HG02798 (cell line): ENCODE results near the gene GJB4.
A peak's percentile ranks its signal among the peaks of the same experiment; 100 is the strongest.

Experiments
- ATAC-seq: cut with Tn5 transposase; IDR thresholded peaks from one replicate; pipeline ENCODE4 v1.9.1; 2021; ENCODE audit warnings: mild to moderate bottlenecking; ENCODE audit not compliant: unreplicated experiment, poor library complexity

Gene GJB4

GRCh38 chr1:34776911-34777310 is 17.4 kb downstream of the GJB4 start:
- no peak for ATAC-seq

- ATAC-seq = no peak
Measured at GRCh38 chr1:34777519-34778321, 18.2 kb downstream of the GJB4 start.

- ATAC-seq = no peak
Measured at GRCh38 chr1:34778381-34778780, 18.8 kb downstream of the GJB4 start.

GRCh38 chr1:34779005-34779404 is 19.5 kb downstream of the GJB4 start:
- ATAC-seq = no peak

GRCh38 chr1:34779526-34779925 is 20.0 kb downstream of the GJB4 start:
- no peak for ATAC-seq

GRCh38 chr1:34779962-34780361 is 20.4 kb downstream of the GJB4 start:
- ATAC-seq = no peak

- ATAC-seq = no peak
Measured at GRCh38 chr1:34780528-34780927, 21.0 kb downstream of the GJB4 start.

GRCh38 chr1:34781071-34781843 is 21.7 kb downstream of the GJB4 start, which contains the start of gene GJB3:
TSS of gene GJB3 (plus strand) at chr1:34781214. CDS start at chr1:34784763, 3,549 bp downstream.
- no peak for ATAC-seq

GRCh38 chr1:34781844-34782391 is 22.4 kb downstream of the GJB4 start:
- ATAC-seq = no peak

GRCh38 chr1:34784751-34785221 is 25.2 kb downstream of the GJB4 start:
- no peak for ATAC-seq

GRCh38 chr1:34785231-34785874 is 25.8 kb downstream of the GJB4 start:
- ATAC-seq = no peak

- no peak for ATAC-seq
Measured at GRCh38 chr1:34785875-34786470, 26.4 kb downstream of the GJB4 start.

- peak; percentile 46 for ATAC-seq
Measured at GRCh38 chr1:34786521-34787325, 27.2 kb downstream of the GJB4 start.

- no peak for ATAC-seq
Measured at GRCh38 chr1:34787461-34788420, 28.2 kb downstream of the GJB4 start.

- ATAC-seq = no peak
Measured at GRCh38 chr1:34790985-34791384, 31.4 kb downstream of the GJB4 start.

GRCh38 chr1:34792424-34792823 is 32.9 kb downstream of the GJB4 start:
- no peak for ATAC-seq

GRCh38 chr1:34792868-34793727 is 33.6 kb downstream of the GJB4 start, which contains the start of gene GJA4:
TSS of gene GJA4 (plus strand) at chr1:34792999. CDS start at chr1:34794214, 1,215 bp downstream.
- ATAC-seq = no peak
